Hepatocyte (in vitro differentiated cells): ENCODE measurements around the gene RYR3. TPM values are rescaled to one million over a fixed set of nuclear protein-coding genes. Genes with fewer than 3 reads are reported as not detected.

Source experiments
- DNase-seq: peaks from one replicate; pipeline ENCODE4 v3.0.0-alpha.2; 2016; ENCODE audit warnings: low spot score
- H2AFZ ChIP-seq: fragments of 200-600 bp; sonication (generic); 2 replicates; pipeline ENCODE4 v1.6.0; 2016; ENCODE audit warnings: antibody characterized with exemption, mild to moderate bottlenecking
- H3K27ac ChIP-seq: fragments of 200-600 bp; sonication (generic); 2 replicates; pipeline ENCODE4 v1.5.1; 2016; ENCODE audit warnings: mild to moderate bottlenecking
- H3K27me3 ChIP-seq: fragments of 200-600 bp; sonication (generic); 2 replicates; pipeline ENCODE4 v1.6.1; 2016
- H3K36me3 ChIP-seq: fragments of 200-600 bp; sonication (generic); replicated peaks from 2 replicates; pipeline ENCODE4 v1.5.1; 2016; ENCODE audit warnings: low read depth; ENCODE audit not compliant: insufficient read depth
- H3K4me1 ChIP-seq: fragments of 200-600 bp; sonication (generic); 2 replicates; pipeline ENCODE4 v1.5.1; 2016; ENCODE audit warnings: mild to moderate bottlenecking, moderate library complexity; ENCODE audit not compliant: insufficient read depth
- H3K4me2 ChIP-seq: fragments of 200-600 bp; sonication (generic); 2 replicates; pipeline ENCODE4 v1.6.0; 2016
- H3K4me3 ChIP-seq: fragments of 200-600 bp; sonication (generic); 2 replicates; pipeline ENCODE4 v1.5.1; 2016; ENCODE audit warnings: mild to moderate bottlenecking
- H3K79me2 ChIP-seq: fragments of 200-600 bp; sonication (generic); 2 replicates; pipeline ENCODE4 v1.6.0; 2017; ENCODE audit warnings: mild to moderate bottlenecking
- H3K9me2 ChIP-seq: fragments of 200-600 bp; sonication (generic); replicated peaks from 2 replicates; pipeline ENCODE4 v1.6.0; 2017; ENCODE audit warnings: mild to moderate bottlenecking; ENCODE audit not compliant: insufficient read depth
- H3K9me3 ChIP-seq: fragments of 200-600 bp; sonication (generic); 2 replicates; pipeline ENCODE4 v1.5.1; 2016; ENCODE audit warnings: low read depth, mild to moderate bottlenecking
- H4K20me1 ChIP-seq: fragments of 200-600 bp; sonication (generic); 2 replicates; pipeline ENCODE4 v1.6.0; 2016; ENCODE audit warnings: mild to moderate bottlenecking; ENCODE audit not compliant: insufficient read depth, poor library complexity, severe bottlenecking
- EZH2 ChIP-seq: fragments of 200-600 bp; sonication (generic); IDR thresholded peaks from 2 replicates; pipeline ENCODE4 v1.6.1; 2016; ENCODE audit warnings: antibody characterized with exemption, mild to moderate bottlenecking, borderline replicate concordance
- EZH2phosphoT487 ChIP-seq: fragments of 200-600 bp; sonication (generic); IDR thresholded peaks from one replicate; pipeline ENCODE4 v1.6.1; 2018; ENCODE audit warnings: antibody characterized with exemption, mild to moderate bottlenecking, low read depth, moderate library complexity; ENCODE audit not compliant: unreplicated experiment, severe bottlenecking
- whole genome bisulfite sequencing: methylation state at CpG from one replicate; pipeline ENCODE4 v1.1.6; 2016; ENCODE audit warnings: low lambda C conversion rate; ENCODE audit errors: missing lambda C conversion rate; 5-methylcytosine and 5-hydroxymethylcytosine counted together
- polyA plus RNA-seq: library from polyadenylated mRNA; unstranded; fragments of >200 nt; fragmentation: Nextera tagmentation; extraction: Ambion mirVana; gene quantifications from 2 replicates; pipeline ENCODE4 v1.2.1, GENCODE V29; 2016
- total RNA-seq: library from RNA; depleted of rRNA; stranded (reverse); fragments of >200 nt; gene quantifications from 2 replicates; pipeline ENCODE4 v1.2.3, GENCODE V29; 2014
- TF ChIP-seq, protein P1 (sequence below): fragments of 200-600 bp; sonication (generic); IDR thresholded peaks from 2 replicates; pipeline ENCODE4 v1.5.1; 2016; ENCODE audit warnings: antibody characterized with exemption, mild to moderate bottlenecking; ENCODE audit not compliant: poor library complexity

Gene RYR3
- total and polyA plus RNA-seq, 2 experiments from 2014 or later, result 0.36 to 0.37 TPM

DNA sequence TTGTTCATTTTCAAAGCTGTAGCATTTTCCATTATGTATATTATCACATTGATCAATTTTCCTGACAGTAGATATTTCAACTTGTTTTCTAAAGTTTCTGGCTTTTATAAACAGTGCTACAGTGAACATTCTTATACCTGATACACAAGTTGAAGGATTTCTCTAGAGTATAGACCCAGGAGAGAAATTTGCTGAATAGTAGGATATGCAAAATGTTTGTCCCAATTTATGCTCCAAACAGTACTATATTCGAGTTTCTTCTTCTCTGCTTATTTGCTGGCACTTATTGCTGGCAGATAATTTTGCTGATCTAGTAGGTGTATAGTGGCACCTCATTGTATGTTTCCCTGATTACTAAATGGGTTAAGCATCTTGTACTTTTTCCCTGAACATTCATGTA, 540.3 kb downstream of the RYR3 start:
- H3K79me2 ChIP-seq, result no peaks in the 10 kb centered on the region
- no peak overlapping the region for H2AFZ ChIP-seq
- no peak overlapping the region for H3K27ac ChIP-seq
- H4K20me1 ChIP-seq, result no peaks in the 10 kb centered on the region
- H3K9me2 ChIP-seq, result no peaks in the 10 kb centered on the region
- no peak overlapping the region for H3K4me3 ChIP-seq
- no peaks in the 10 kb centered on the region for H3K9me3 ChIP-seq
- H3K4me1 ChIP-seq, result peaks cover 12% of the 10 kb centered on the region
- no peaks in the 10 kb centered on the region for H3K27me3 ChIP-seq
- no peaks in the 10 kb centered on the region for H3K36me3 ChIP-seq
- TF ChIP-seq, protein P1, sequence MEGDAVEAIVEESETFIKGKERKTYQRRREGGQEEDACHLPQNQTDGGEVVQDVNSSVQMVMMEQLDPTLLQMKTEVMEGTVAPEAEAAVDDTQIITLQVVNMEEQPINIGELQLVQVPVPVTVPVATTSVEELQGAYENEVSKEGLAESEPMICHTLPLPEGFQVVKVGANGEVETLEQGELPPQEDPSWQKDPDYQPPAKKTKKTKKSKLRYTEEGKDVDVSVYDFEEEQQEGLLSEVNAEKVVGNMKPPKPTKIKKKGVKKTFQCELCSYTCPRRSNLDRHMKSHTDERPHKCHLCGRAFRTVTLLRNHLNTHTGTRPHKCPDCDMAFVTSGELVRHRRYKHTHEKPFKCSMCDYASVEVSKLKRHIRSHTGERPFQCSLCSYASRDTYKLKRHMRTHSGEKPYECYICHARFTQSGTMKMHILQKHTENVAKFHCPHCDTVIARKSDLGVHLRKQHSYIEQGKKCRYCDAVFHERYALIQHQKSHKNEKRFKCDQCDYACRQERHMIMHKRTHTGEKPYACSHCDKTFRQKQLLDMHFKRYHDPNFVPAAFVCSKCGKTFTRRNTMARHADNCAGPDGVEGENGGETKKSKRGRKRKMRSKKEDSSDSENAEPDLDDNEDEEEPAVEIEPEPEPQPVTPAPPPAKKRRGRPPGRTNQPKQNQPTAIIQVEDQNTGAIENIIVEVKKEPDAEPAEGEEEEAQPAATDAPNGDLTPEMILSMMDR, result no peak
- TF ChIP-seq EZH2 (no peak), EZH2phosphoT487 (no peak)
- DNase-seq, result no peak
- WGBS, result 97% methylated on average over 1 of the region's 1 CpG
- H3K4me2 ChIP-seq, result no peak overlapping the region

DNA sequence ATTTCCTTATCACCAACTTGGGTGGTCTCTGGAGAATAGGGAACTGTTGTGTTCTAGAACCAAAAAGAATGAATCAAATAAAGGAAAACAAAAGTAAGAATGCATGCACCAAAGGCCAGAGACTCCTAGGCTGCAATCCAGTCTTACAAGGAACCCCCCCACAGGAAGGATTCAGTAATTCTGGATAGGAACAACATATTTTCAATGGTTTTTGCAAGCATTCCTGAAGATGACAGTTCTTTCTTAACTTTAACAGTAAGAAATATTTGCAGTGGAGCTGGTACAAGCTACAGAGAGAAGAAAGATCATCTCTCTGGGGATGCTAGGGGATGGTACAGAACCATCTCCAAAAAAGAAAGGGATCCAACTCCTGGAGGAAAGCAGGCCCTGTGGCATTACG, 541.3 kb downstream of the RYR3 start:
- Histone ChIP-seq H3K9me2 (no peaks in the 10 kb centered on the region), H3K79me2 (no peaks in the 10 kb centered on the region), H2AFZ (no peak overlapping the region), H3K36me3 (no peaks in the 10 kb centered on the region), H3K4me3 (no peak overlapping the region), H3K4me1 (peaks cover 12% of the 10 kb centered on the region), H3K9me3 (no peaks in the 10 kb centered on the region), H3K4me2 (no peak overlapping the region), H4K20me1 (no peaks in the 10 kb centered on the region), H3K27ac (peak overlapping the region; percentile 73), H3K27me3 (no peaks in the 10 kb centered on the region)
- no peak for DNase-seq
- WGBS, result 38% methylated on average over 1 of the region's 1 CpG
- TF ChIP-seq EZH2phosphoT487, result no peak
- TF ChIP-seq EZH2, result no peak
- TF ChIP-seq, protein P1, result no peak

DNA sequence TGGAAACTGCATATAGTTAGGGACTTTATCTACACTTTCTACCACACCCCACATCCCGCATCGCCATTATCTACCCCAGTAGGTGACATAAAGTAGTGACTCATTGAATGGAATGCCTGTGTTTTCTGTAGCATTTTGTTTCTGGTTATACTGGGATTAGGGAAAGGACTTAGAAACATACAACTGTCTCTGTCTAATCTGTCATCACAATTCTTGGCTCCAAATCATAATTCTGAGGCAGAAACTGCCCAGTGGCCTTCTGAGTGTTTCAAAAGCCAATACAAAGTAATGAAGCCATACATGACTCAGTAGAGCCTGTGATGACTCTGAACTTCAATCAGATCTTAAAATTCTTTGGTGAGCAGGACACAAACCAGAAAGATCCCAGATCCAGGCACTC, 541.8 kb downstream of the RYR3 start:
- no peaks in the 10 kb centered on the region for H4K20me1 ChIP-seq
- no peak overlapping the region for H2AFZ ChIP-seq
- H3K4me3 ChIP-seq, result no peak overlapping the region
- no peaks in the 10 kb centered on the region for H3K27me3 ChIP-seq
- no peaks in the 10 kb centered on the region for H3K36me3 ChIP-seq
- no peaks in the 10 kb centered on the region for H3K9me3 ChIP-seq
- WGBS, result 32% methylated on average over 2 of the region's 2 CpGs
- no peaks in the 10 kb centered on the region for H3K9me2 ChIP-seq
- H3K4me2 ChIP-seq, result no peak overlapping the region
- TF ChIP-seq, protein P1, result no peak
- TF ChIP-seq EZH2phosphoT487 (no peak), EZH2 (no peak)
- no peaks in the 10 kb centered on the region for H3K79me2 ChIP-seq
- DNase-seq, result peak; percentile 44
- H3K27ac ChIP-seq, result peak overlapping the region; percentile 73
- H3K4me1 ChIP-seq, result peaks cover 12% of the 10 kb centered on the region

DNA sequence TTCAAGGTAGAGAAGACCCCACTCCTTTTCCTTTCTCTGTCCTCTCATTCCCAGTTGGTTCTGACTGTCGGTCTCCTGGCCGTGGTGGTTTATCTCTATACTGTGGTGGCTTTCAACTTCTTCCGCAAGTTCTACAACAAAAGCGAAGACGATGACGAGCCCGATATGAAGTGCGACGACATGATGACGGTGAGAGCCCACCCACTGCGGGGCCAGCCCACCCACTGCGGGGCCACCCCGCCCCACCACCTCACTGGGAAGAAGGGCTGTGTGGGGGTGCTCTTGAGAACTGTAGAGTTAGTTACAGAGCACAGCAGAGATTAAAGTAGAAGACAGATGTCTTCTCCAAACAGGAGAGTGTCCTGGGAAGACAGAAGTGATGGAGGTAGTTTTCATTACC, 547.0 kb downstream of the RYR3 start:
- Histone ChIP-seq H3K79me2 (no peaks in the 10 kb centered on the region), H3K27me3 (no peaks in the 10 kb centered on the region), H2AFZ (no peak overlapping the region), H3K4me1 (peaks cover 7% of the 10 kb centered on the region), H3K4me2 (no peak overlapping the region), H3K9me2 (no peaks in the 10 kb centered on the region), H3K36me3 (no peaks in the 10 kb centered on the region), H3K27ac (no peak overlapping the region), H3K4me3 (no peak overlapping the region), H4K20me1 (no peaks in the 10 kb centered on the region), H3K9me3 (no peaks in the 10 kb centered on the region)
- WGBS, result 100% methylated on average over 10 of the region's 13 CpGs
- TF ChIP-seq, protein P1, result no peak
- no peak for TF ChIP-seq EZH2phosphoT487
- TF ChIP-seq EZH2, result no peak
- no peak for DNase-seq
